ENCODE results near the gene SMOC2. TPM values are rescaled to one million over a fixed set of nuclear protein-coding genes. Genes with fewer than 3 reads are reported as not detected.

The SMOC2 gene
- polyA plus RNA-seq, 1 donor from 2014 or later = 0.50 TPM

- H3K9ac ChIP-seq (ENCODE audit: low read length) = no peak overlapping the region
- H3K9me2 ChIP-seq (ENCODE audit: insufficient read depth, low read length) = no peaks in the 10 kb centered on the region
- H3K4me3 ChIP-seq (ENCODE audit: low read length) = no peak overlapping the region
- no peaks in the 10 kb centered on the region for H3F3A ChIP-seq (ENCODE audit: insufficient read depth, low read length, poor library complexity, severe bottlenecking)
- H2AFZ ChIP-seq (ENCODE audit: low read depth, low read length) = no peak overlapping the region
- H3K79me2 ChIP-seq (replicated peaks; ENCODE audit: insufficient read depth, low read length) = no peaks in the 10 kb centered on the region
- H3K27ac ChIP-seq (ENCODE audit: low read length) = no peak overlapping the region
- H3K27me3 ChIP-seq (ENCODE audit: insufficient read depth, low read depth, low read length) = no peaks in the 10 kb centered on the region
- H3K4me2 ChIP-seq (ENCODE audit: low read length) = no peak overlapping the region
- no peaks in the 10 kb centered on the region for H3K9me3 ChIP-seq (ENCODE audit: low read length)
- H4K20me1 ChIP-seq (ENCODE audit: insufficient read depth) = no peaks in the 10 kb centered on the region
- H3K36me3 ChIP-seq (ENCODE audit: insufficient read depth, low read length) = no peaks in the 10 kb centered on the region
- TF ChIP-seq POLR2AphosphoS5 (IDR thresholded peaks at IDR 0.05) (no peak), EZH2 (IDR thresholded peaks at IDR 0.05; ENCODE audit: borderline replicate concordance, insufficient read depth, low read length, poor library complexity, severe bottlenecking) (no peak), EP300 (conservative IDR thresholded peaks at IDR 0.05; ENCODE audit: poor library complexity, severe bottlenecking) (no peak), REST (IDR thresholded peaks at IDR 0.05; ENCODE audit: borderline replicate concordance) (no peak), TAF1 (IDR thresholded peaks at IDR 0.05; ENCODE audit: low read depth) (no peak), CTCF (IDR thresholded peaks at IDR 0.05; ENCODE audit: poor library complexity, severe bottlenecking) (no peak), MXI1 (conservative IDR thresholded peaks at IDR 0.05; ENCODE audit: poor library complexity, severe bottlenecking) (no peak), RAD21 (conservative IDR thresholded peaks at IDR 0.05) (no peak), SMC3 (conservative IDR thresholded peaks at IDR 0.05; ENCODE audit: poor library complexity) (no peak)
Measured at GRCh38 chr6:168684906-168685305, 243.9 kb downstream of the SMOC2 start.

DNA sequence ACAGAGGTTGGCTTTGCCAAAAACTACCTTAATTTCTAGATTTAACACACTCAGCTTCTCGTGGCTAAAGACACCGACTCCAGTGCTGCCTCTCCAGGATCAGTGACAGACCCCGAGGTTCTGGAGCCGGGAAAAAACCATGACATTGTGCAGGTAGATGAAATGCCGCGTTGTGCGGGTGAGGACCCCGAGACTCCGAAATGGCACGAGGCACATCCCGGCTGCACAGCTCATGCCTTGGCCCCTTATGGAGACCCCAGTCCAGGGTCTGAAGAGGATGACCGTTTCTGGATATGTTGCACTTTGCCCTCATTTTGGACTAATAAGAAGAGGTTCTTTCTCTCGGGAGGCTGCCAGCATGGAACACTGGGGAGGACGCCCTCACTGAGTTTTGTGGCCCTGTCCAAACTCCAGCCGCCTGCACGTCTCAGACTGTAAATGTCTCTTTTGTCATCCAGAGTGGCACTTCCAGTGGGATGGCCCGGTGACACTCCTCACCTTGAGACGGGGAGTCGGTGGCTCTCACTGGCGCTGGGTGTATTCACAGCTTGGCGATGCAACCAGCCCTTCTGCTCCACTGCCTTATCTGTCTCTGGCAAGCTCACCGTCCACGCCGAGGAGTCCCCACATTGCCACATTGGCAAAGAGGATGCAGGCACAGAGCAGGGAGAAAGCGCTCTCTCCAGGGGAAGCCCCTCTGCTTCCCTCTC lies 245.2 kb downstream of the SMOC2 start:
- TF ChIP-seq POLR2AphosphoS5 (IDR thresholded peaks at IDR 0.05) (no peak), EP300 (conservative IDR thresholded peaks at IDR 0.05; ENCODE audit: poor library complexity, severe bottlenecking) (no peak), RAD21 (conservative IDR thresholded peaks at IDR 0.05) (no peak), MXI1 (conservative IDR thresholded peaks at IDR 0.05; ENCODE audit: poor library complexity, severe bottlenecking) (no peak), EZH2 (IDR thresholded peaks at IDR 0.05; ENCODE audit: borderline replicate concordance, insufficient read depth, low read length, poor library complexity, severe bottlenecking) (no peak), SMC3 (conservative IDR thresholded peaks at IDR 0.05; ENCODE audit: poor library complexity) (no peak), CTCF (IDR thresholded peaks at IDR 0.05; ENCODE audit: poor library complexity, severe bottlenecking) (no peak), TAF1 (IDR thresholded peaks at IDR 0.05; ENCODE audit: low read depth) (no peak)
- no peaks in the 10 kb centered on the region for H3K27me3 ChIP-seq (ENCODE audit: insufficient read depth, low read depth, low read length)
- H3K4me2 ChIP-seq (ENCODE audit: low read length) = no peak overlapping the region
- no peak overlapping the region for H3K4me3 ChIP-seq (ENCODE audit: low read length)
- no peaks in the 10 kb centered on the region for H3K9me2 ChIP-seq (ENCODE audit: insufficient read depth, low read length)
- H3F3A ChIP-seq (ENCODE audit: insufficient read depth, low read length, poor library complexity, severe bottlenecking) = no peaks in the 10 kb centered on the region
- H3K36me3 ChIP-seq (ENCODE audit: insufficient read depth, low read length) = no peaks in the 10 kb centered on the region
- no peak overlapping the region for H2AFZ ChIP-seq (ENCODE audit: low read depth, low read length)
- no peaks in the 10 kb centered on the region for H3K9me3 ChIP-seq (ENCODE audit: low read length)
- H3K9ac ChIP-seq (ENCODE audit: low read length) = no peak overlapping the region
- no peaks in the 10 kb centered on the region for H4K20me1 ChIP-seq (ENCODE audit: insufficient read depth)
- H3K79me2 ChIP-seq (replicated peaks; ENCODE audit: insufficient read depth, low read length) = no peaks in the 10 kb centered on the region
- H3K27ac ChIP-seq (ENCODE audit: low read length) = no peak overlapping the region
